PC-3 (cell line): ENCODE data around the gene SLC7A1.

Experiments
- EZH2 ChIP-seq: fragments of 300-600 bp; sonication (generic); IDR thresholded peaks from one replicate; pipeline ENCODE4 v1.6.1; 2017; ENCODE audit warnings: antibody characterized with exemption, mild to moderate bottlenecking, low read length; ENCODE audit not compliant: unreplicated experiment
- EZH2phosphoT487 ChIP-seq: fragments of 300-600 bp; sonication (generic); IDR thresholded peaks from 2 replicates; pipeline ENCODE4 v1.6.1; 2018; ENCODE audit warnings: mild to moderate bottlenecking, antibody characterized with exemption, low read length, borderline replicate concordance
- TF ChIP-seq, protein P1 (sequence below): fragments of 300-600 bp; sonication (generic); conservative IDR thresholded peaks from 2 replicates; pipeline ENCODE4 v1.5.1; 2017; ENCODE audit warnings: antibody characterized with exemption, low read depth, mild to moderate bottlenecking, low read length

DNA sequence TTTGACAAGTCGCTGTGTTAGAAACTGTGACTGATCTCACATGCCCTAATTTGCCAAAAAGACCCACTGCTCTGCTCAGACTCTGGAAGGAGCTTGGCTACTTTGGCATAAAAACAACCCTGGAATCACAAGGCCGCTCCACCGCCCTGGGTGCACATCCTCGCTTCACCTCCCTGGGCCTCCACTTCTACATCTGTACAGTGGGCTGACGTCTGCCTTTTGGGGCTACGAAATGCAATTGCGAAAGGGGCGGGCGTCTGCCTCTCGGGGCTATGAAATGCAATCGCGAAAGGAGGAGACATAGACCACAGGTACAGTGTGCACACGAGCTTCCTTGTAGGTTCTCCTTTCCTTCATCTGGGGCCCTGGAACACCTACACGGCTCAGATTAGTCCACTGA, 74.2 kb downstream of the SLC7A1 start:
- TF ChIP-seq, protein P1, sequence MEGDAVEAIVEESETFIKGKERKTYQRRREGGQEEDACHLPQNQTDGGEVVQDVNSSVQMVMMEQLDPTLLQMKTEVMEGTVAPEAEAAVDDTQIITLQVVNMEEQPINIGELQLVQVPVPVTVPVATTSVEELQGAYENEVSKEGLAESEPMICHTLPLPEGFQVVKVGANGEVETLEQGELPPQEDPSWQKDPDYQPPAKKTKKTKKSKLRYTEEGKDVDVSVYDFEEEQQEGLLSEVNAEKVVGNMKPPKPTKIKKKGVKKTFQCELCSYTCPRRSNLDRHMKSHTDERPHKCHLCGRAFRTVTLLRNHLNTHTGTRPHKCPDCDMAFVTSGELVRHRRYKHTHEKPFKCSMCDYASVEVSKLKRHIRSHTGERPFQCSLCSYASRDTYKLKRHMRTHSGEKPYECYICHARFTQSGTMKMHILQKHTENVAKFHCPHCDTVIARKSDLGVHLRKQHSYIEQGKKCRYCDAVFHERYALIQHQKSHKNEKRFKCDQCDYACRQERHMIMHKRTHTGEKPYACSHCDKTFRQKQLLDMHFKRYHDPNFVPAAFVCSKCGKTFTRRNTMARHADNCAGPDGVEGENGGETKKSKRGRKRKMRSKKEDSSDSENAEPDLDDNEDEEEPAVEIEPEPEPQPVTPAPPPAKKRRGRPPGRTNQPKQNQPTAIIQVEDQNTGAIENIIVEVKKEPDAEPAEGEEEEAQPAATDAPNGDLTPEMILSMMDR: no peak
- TF ChIP-seq EZH2: no peak
- TF ChIP-seq EZH2phosphoT487: no peak
